Bronchial epithelial cell (primary cell): ENCODE measurements around the gene CDH8. TPM values are rescaled to one million over a fixed set of nuclear protein-coding genes. Genes with fewer than 3 reads are reported as not detected.

ENCODE experiments used
- DNase-seq: peaks from one replicate; pipeline ENCODE4 v3.0.0-alpha.2; 2010; ENCODE audit warnings: low read depth
- FAIRE-seq: peaks from 2 replicates; lab custom pipeline; 2011; peaks lifted over from hg19 to GRCh38; lab: Jason Lieb, UNC
- H3K27me3 ChIP-seq: 2 replicates; pipeline ENCODE4 v1.5.1; 2011; ENCODE audit warnings: low read length; ENCODE audit not compliant: control insufficient read depth, insufficient read depth
- H3K36me3 ChIP-seq: 2 replicates; pipeline ENCODE4 v1.5.1; 2011; ENCODE audit warnings: low read length; ENCODE audit not compliant: control insufficient read depth, insufficient read depth
- H3K4me3 ChIP-seq: 2 replicates; pipeline ENCODE4 v1.5.1; 2011; ENCODE audit warnings: mild to moderate bottlenecking, low read depth, low read length, control low read depth
- CTCF ChIP-seq: IDR thresholded peaks from 2 replicates; pipeline ENCODE4 v1.5.1; 2011; ENCODE audit warnings: mild to moderate bottlenecking, moderate library complexity, low read length, control low read depth, inconsistent platforms; ENCODE audit not compliant: insufficient read depth, severe bottlenecking
- total RNA-seq: library from RNA; depleted of rRNA; stranded (reverse); fragments of >200 nt; gene quantifications from 2 replicates; pipeline ENCODE4 v1.2.1, GENCODE V29; 2014

Gene CDH8
- total RNA-seq, 1 donor from 2014 or later: 1.8 TPM

GRCh38 chr16:61677776-61678175, 358.5 kb downstream of the CDH8 start:
- FAIRE-seq: no peak
- no peak for DNase-seq
- no peaks in the 10 kb centered on the region for H3K36me3 ChIP-seq
- no peak for TF ChIP-seq CTCF
- no peak overlapping the region for H3K4me3 ChIP-seq
- H3K27me3 ChIP-seq: no peaks in the 10 kb centered on the region

GRCh38 chr16:61676740-61677139, 359.5 kb downstream of the CDH8 start:
- no peak overlapping the region for H3K4me3 ChIP-seq
- DNase-seq (no peak), FAIRE-seq (no peak)
- no peaks in the 10 kb centered on the region for H3K27me3 ChIP-seq
- no peak for TF ChIP-seq CTCF
- no peaks in the 10 kb centered on the region for H3K36me3 ChIP-seq

- no peak for TF ChIP-seq CTCF
- DNase-seq: no peak
- no peaks in the 10 kb centered on the region for H3K36me3 ChIP-seq
- H3K4me3 ChIP-seq: no peak overlapping the region
- no peak for FAIRE-seq
- no peaks in the 10 kb centered on the region for H3K27me3 ChIP-seq
Observed at GRCh38 chr16:61671161-61671560, 365.1 kb downstream of the CDH8 start.

- Histone ChIP-seq H3K27me3 (no peaks in the 10 kb centered on the region), H3K4me3 (no peak overlapping the region), H3K36me3 (no peaks in the 10 kb centered on the region)
- DNase-seq: no peak
- no peak for FAIRE-seq
- TF ChIP-seq CTCF: no peak
Observed at GRCh38 chr16:61665512-61665911, 370.7 kb downstream of the CDH8 start.

GRCh38 chr16:61659936-61660335, 376.3 kb downstream of the CDH8 start:
- no peaks in the 10 kb centered on the region for H3K27me3 ChIP-seq
- TF ChIP-seq CTCF: no peak
- no peaks in the 10 kb centered on the region for H3K36me3 ChIP-seq
- H3K4me3 ChIP-seq: no peak overlapping the region
- FAIRE-seq: no peak
- no peak for DNase-seq

- Histone ChIP-seq H3K4me3 (no peak overlapping the region), H3K36me3 (no peaks in the 10 kb centered on the region), H3K27me3 (no peaks in the 10 kb centered on the region)
- DNase-seq: no peak
- TF ChIP-seq CTCF: no peak
- FAIRE-seq: no peak
Observed at GRCh38 chr16:61654962-61655361, 381.3 kb downstream of the CDH8 start.
